Osteoblast (primary cell): Measurements from ENCODE around the gene SLC35F5. TPM values are rescaled to one million over a fixed set of nuclear protein-coding genes. Genes with fewer than 3 reads are reported as not detected.
"Not testable (repeated sequence)": the region's sequence is repeated elsewhere in the genome, so short reads cannot be mapped to it uniquely, and the experiment has no call there.

Experiments used
- DNase-seq: peaks from one replicate; pipeline ENCODE4 v3.0.0; 2011; ENCODE audit warnings: low spot score, mixed read lengths; ENCODE audit not compliant: insufficient read length; ENCODE audit errors: missing footprints
- H2AFZ ChIP-seq: 2 replicates; pipeline ENCODE4 v1.6.0; 2011; ENCODE audit warnings: mild to moderate bottlenecking, low read length
- H3K27ac ChIP-seq: 2 replicates; pipeline ENCODE4 v1.5.1; 2011; ENCODE audit warnings: mild to moderate bottlenecking, low read depth, low read length, moderate library complexity
- H3K27me3 ChIP-seq: 2 replicates; pipeline ENCODE4 v1.6.0; 2012; ENCODE audit warnings: mild to moderate bottlenecking, control low read depth, inconsistent platforms, low read length, moderate library complexity; ENCODE audit not compliant: insufficient read depth
- H3K36me3 ChIP-seq: 2 replicates; pipeline ENCODE4 v1.5.1; 2011; ENCODE audit warnings: mild to moderate bottlenecking, low read length, control low read depth, moderate library complexity; ENCODE audit not compliant: insufficient read depth
- H3K4me1 ChIP-seq: 2 replicates; pipeline ENCODE4 v1.5.1; 2011; ENCODE audit warnings: mild to moderate bottlenecking, low read length, control low read depth, moderate library complexity; ENCODE audit not compliant: insufficient read depth
- H3K4me2 ChIP-seq: 2 replicates; pipeline ENCODE4 v1.6.0; 2011; ENCODE audit warnings: mild to moderate bottlenecking, low read length; ENCODE audit not compliant: insufficient read depth
- H3K4me3 ChIP-seq: fragments of 200-600 bp; sonication (generic); 3 replicates; pipeline ENCODE4 v1.5.1; 2012; ENCODE audit warnings: mild to moderate bottlenecking, low read length, inconsistent platforms; ENCODE audit not compliant: insufficient read depth
- H3K79me2 ChIP-seq: 2 replicates; pipeline ENCODE4 v1.6.0; 2012; ENCODE audit warnings: mild to moderate bottlenecking, low read length, control low read depth, inconsistent platforms; ENCODE audit not compliant: insufficient read depth
- H3K9me3 ChIP-seq: 2 replicates; pipeline ENCODE4 v1.5.1; 2011; ENCODE audit warnings: low read depth, low read length, control low read depth
- H4K20me1 ChIP-seq: 2 replicates; pipeline ENCODE4 v1.6.0; 2012; ENCODE audit warnings: mild to moderate bottlenecking, low read length, control low read depth; ENCODE audit not compliant: insufficient read depth
- total RNA-seq: library from RNA; depleted of rRNA; stranded (reverse); fragments of >200 nt; gene quantifications from 2 replicates; pipeline ENCODE4 v1.2.3, GENCODE V29; 2012
- TF ChIP-seq, protein P1 (sequence below): IDR thresholded peaks from 2 replicates; pipeline ENCODE4 v1.5.1; 2011; ENCODE audit warnings: mild to moderate bottlenecking, low read depth, low read length, moderate library complexity; ENCODE audit errors: extremely low read depth

Gene SLC35F5
- total RNA-seq, 1 donor, result 245 TPM

DNA sequence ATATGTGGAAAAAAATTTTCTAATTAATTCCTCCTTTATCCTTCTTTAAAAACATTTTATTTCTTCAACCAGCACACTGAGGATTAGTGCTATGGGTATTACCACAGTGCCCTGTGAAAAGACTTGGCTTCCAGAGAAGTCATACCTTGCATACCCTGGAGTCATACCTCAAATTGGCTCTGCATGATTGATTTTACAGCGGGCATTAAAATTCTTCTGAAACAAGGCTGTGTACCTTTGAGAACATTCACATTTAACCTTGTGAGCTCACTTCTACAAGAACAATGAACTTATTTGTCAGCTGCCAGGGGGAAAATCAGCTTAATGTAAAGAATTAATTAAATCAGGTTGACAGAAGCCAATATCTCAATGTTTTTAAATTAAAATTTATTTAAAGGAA, 44.6 kb downstream of the SLC35F5 start:
- Histone ChIP-seq H3K9me3 (no peaks in the 10 kb centered on the region), H3K27me3 (no peaks in the 10 kb centered on the region), H3K36me3 (peaks cover 32% of the 10 kb centered on the region), H3K4me2 (no peak overlapping the region), H3K27ac (no peak overlapping the region), H3K4me1 (peaks cover 7% of the 10 kb centered on the region), H4K20me1 (no peaks in the 10 kb centered on the region), H3K79me2 (no peaks in the 10 kb centered on the region), H3K4me3 (no peak overlapping the region), H2AFZ (no peak overlapping the region)
- DNase-seq, result no peak
- TF ChIP-seq, protein P1, sequence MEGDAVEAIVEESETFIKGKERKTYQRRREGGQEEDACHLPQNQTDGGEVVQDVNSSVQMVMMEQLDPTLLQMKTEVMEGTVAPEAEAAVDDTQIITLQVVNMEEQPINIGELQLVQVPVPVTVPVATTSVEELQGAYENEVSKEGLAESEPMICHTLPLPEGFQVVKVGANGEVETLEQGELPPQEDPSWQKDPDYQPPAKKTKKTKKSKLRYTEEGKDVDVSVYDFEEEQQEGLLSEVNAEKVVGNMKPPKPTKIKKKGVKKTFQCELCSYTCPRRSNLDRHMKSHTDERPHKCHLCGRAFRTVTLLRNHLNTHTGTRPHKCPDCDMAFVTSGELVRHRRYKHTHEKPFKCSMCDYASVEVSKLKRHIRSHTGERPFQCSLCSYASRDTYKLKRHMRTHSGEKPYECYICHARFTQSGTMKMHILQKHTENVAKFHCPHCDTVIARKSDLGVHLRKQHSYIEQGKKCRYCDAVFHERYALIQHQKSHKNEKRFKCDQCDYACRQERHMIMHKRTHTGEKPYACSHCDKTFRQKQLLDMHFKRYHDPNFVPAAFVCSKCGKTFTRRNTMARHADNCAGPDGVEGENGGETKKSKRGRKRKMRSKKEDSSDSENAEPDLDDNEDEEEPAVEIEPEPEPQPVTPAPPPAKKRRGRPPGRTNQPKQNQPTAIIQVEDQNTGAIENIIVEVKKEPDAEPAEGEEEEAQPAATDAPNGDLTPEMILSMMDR, result no peak

DNA sequence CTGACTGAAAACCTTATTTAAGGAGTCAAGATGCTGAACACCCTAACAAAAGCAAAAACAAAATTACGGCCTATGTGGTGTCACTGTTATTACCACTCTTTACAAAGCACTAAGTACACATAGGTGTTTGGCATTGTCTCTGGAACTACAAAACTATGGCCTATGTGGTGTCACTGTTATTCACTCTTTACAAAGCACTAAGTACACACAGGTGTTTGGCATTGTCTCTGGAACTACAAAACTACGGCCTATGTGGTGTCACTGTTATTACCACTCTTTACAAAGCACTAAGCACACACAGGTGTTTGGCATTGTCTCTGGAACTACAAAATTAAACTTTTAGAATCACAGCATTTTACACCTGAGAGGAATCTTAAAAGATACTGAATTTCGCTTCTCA, 47.4 kb downstream of the SLC35F5 start:
- Histone ChIP-seq H3K4me2 (no peak overlapping the region), H3K36me3 (peaks cover 21% of the 10 kb centered on the region), H2AFZ (no peak overlapping the region), H3K27ac (no peak overlapping the region), H3K4me3 (no peak overlapping the region), H3K27me3 (no peaks in the 10 kb centered on the region), H3K79me2 (no peaks in the 10 kb centered on the region), H4K20me1 (no peaks in the 10 kb centered on the region), H3K9me3 (no peaks in the 10 kb centered on the region), H3K4me1 (no peaks in the 10 kb centered on the region)
- no peak for DNase-seq
- TF ChIP-seq, protein P1, result no peak

DNA sequence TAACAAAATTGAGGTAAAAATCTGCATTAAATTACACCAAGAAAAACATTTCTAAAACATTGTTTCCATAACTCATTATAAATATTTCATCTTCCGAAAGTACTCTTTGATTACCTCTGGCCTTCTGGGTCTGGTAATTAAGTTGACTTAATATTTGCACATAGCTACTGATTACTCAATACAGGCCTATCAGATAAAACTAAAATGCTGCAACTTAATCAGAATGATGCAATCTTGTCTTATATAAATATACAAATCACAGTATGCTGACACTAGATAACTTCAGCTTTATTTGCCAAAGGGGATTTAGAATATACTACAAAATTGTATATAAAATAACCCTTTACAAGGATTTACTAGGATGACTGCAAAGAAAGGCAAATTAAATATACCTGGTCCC, 49.3 kb downstream of the SLC35F5 start:
- H3K79me2 ChIP-seq, result no peaks in the 10 kb centered on the region
- H3K27ac ChIP-seq, result no peak overlapping the region
- no peaks in the 10 kb centered on the region for H3K27me3 ChIP-seq
- H3K4me2 ChIP-seq, result no peak overlapping the region
- no peak for DNase-seq
- H2AFZ ChIP-seq, result no peak overlapping the region
- TF ChIP-seq, protein P1, result no peak
- H3K36me3 ChIP-seq, result peaks cover 8% of the 10 kb centered on the region
- no peaks in the 10 kb centered on the region for H3K4me1 ChIP-seq
- H4K20me1 ChIP-seq, result no peaks in the 10 kb centered on the region
- H3K9me3 ChIP-seq, result no peaks in the 10 kb centered on the region
- no peak overlapping the region for H3K4me3 ChIP-seq

DNA sequence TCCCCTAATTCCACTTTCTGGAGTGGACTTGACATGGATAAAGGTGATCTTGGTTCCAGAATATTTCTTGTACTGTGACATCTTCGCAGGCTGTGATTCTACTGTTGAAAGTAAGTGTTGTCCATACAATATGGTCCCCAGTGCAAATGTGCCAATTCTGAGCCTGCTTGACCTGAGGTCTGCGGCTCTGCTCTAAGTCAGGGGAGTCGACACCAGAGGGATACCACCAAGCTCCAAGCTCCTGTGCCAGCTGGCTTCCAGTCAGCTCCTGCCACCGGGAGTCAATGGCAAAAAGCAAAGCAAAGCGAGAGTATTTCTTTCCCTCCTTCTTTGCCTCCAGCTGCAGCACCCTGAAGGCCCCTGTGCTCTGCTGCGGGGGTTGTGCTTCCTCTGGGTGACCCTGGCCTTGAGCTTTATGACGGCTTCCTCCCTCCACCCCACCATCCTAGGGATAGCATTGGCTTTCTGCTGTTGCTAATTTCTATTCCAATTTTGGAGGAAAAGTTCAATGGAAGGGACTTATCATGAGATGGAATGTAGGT, 50.4 kb downstream of the SLC35F5 start:
- no peaks in the 10 kb centered on the region for H3K27me3 ChIP-seq
- no peak for DNase-seq
- H3K4me3 ChIP-seq, result no peak overlapping the region
- H3K36me3 ChIP-seq, result peaks cover 4% of the 10 kb centered on the region
- H3K4me1 ChIP-seq, result no peaks in the 10 kb centered on the region
- no peak overlapping the region for H3K4me2 ChIP-seq
- no peak overlapping the region for H2AFZ ChIP-seq
- TF ChIP-seq, protein P1, result no peak
- H3K27ac ChIP-seq, result no peak overlapping the region
- no peaks in the 10 kb centered on the region for H4K20me1 ChIP-seq
- no peaks in the 10 kb centered on the region for H3K79me2 ChIP-seq
- H3K9me3 ChIP-seq, result no peaks in the 10 kb centered on the region

DNA sequence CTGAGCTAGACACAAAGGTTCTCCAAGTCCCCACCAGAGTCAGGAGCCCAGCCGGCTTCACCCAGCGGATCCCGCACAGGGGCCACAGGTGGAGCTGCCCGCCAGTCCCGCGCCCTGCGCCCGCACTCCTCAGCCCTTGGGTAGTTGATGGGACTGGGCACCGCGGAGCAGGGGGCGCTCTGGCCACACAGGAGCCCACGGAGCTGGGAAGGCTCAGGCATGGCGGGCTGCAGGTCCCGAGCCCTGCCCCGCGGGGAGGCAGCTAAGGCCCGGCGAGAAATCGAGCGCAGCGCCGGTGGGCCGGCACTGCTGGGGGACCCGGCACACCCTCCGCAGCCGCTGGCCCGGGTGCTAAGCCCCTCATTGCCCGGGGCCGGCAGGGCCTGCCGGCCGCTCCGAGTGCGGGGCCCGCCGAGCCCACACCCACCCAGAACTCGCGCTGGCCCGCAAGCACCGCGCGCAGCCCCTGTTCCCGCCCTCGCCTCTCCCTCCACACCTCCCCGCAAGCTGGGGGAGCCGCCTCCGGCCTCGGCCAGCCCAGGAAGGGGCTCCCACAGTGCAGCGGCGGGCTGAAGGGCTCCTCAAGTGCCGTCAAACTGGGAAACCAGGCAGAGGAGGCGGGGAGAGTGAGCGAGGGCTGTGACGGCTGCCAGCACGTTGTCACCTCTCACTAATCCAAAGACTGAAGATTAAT, 52.0 kb downstream of the SLC35F5 start:
- not testable (repeated sequence) for H2AFZ ChIP-seq, DNase-seq, H3K27me3 ChIP-seq, H4K20me1 ChIP-seq, H3K4me1 ChIP-seq, H3K4me3 ChIP-seq, H3K79me2 ChIP-seq, H3K4me2 ChIP-seq, H3K27ac ChIP-seq, H3K36me3 ChIP-seq, H3K9me3 ChIP-seq
